Occipital lobe (tissue), 2 donors: ENCODE results near the gene RRN3. TPM values are rescaled to one million over a fixed set of nuclear protein-coding genes. Genes with fewer than 3 reads are reported as not detected.
"Not testable (repeated sequence)": the region's sequence is repeated elsewhere in the genome, so short reads cannot be mapped to it uniquely, and the experiment has no call there.

ENCODE experiments used
- DNase-seq: peaks from one replicate; lab custom pipeline; 2025; lab: John Stamatoyannopoulos, UW
- total RNA-seq: library from RNA; depleted of rRNA; stranded (reverse); fragments of >200 nt; gene quantifications from one replicate; pipeline ENCODE4 v1.2.3, GENCODE V29; 2014

RRN3 gene, protein sequence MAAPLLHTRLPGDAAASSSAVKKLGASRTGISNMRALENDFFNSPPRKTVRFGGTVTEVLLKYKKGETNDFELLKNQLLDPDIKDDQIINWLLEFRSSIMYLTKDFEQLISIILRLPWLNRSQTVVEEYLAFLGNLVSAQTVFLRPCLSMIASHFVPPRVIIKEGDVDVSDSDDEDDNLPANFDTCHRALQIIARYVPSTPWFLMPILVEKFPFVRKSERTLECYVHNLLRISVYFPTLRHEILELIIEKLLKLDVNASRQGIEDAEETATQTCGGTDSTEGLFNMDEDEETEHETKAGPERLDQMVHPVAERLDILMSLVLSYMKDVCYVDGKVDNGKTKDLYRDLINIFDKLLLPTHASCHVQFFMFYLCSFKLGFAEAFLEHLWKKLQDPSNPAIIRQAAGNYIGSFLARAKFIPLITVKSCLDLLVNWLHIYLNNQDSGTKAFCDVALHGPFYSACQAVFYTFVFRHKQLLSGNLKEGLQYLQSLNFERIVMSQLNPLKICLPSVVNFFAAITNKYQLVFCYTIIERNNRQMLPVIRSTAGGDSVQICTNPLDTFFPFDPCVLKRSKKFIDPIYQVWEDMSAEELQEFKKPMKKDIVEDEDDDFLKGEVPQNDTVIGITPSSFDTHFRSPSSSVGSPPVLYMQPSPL
- total RNA-seq = 93.9 TPM

DNA sequence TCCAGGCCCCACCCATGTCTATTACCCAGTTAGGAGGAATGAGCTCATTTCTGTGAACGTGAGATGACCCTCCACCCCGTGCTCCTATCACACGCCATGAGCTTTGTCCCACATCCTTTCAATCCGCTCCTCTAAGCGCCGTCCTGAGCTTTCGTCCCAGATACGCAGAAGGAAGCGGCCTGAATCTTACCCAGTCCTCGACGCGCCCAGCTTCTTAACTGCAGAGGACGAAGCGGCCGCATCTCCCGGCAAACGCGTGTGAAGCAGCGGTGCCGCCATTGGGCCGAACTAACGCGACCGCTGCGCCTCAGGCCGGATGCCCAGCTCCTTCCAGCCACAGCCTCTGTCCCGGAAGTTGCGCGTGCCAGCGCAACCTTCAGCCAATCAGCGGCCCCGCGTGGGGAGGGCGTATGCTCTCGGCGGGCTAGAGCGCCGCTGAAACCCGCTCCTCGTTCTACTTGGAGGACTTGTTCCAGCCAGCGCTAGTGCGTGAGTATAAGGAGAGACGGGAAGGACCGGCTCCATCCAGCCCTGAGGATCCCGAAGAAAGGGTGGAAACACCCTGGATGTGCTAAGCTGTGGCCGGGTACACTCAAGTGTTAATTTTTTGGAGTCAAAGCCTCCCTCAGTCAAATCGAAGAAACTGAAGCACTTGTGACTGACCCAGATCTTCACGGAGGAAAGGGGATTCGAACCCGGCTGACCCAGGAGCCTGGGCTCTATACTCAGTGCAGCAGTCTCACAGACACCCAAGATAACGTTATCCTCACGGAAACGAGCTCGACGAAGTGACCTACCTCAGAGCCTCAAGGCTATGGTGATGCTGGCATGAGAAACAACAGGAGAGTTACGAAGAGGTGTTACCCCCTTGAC, at the start of gene RRN3:
Gene RRN3, minus strand, starts transcription at position 318 of the 873 bp plus-strand sequence. Its CDS starts 39 bp downstream, at position 279.
- peak; percentile 95 for DNase-seq

DNA sequence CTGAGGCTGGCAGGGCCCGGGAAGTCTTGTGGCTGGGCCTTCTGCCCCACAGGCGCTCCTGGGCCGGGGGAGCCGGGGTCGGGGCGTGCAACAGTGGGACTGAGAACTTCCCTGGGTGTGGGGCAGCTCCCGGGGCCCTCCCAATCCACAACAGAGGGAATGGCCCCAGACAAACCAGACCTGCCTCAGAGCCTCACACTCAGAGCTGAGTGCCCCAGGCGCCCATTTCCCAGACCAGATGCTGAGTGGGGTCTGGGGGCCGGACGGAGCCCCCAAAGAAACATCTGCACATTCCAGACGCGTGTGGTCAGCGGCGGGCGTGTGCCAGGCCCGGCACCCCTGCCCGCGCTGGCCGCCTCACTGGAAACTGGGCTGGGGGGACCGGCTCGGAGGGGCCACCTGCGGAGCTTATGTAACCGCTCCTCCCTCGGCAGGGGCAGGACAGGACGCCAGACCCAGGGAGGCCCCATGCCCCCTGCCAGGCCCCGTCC, 49.6 kb upstream of the RRN3 start:
- DNase-seq = not testable (repeated sequence)

DNA sequence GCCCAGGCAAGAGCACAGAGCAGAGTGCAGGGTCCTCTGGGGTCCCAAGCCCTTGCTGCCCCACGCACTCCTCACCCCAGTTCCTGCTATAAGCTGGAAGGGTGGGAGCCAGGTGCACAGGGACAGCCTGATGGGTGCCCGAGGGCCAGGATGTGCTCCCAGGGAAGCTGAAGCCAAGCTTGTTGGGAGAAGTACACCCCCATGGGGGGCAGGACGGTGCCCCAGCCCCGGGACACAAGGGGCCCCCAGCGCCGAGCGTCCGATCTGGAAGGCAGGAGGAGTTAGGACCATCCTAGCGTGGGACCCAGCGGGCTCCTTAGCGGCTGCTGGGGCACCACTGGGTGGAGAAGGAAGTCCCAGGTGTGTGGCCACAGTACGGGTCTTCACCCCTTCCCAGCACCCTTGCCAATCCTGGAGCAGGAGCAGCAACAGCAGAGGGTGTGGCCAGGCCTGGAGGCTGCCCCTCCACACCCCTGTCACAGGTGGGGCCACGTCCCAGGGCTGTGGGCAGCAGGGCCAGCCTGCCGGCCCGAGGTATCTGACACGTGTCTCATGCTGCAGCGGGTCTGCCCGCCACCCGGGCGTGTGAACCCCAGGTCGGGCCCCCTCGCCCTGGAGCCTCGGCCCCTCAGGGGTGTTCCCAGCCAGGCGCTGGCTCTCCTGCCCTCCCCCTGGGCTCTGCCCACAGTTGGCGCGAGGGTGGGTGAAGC, 49.0 kb upstream of the RRN3 start:
- DNase-seq = not testable (repeated sequence)

DNA sequence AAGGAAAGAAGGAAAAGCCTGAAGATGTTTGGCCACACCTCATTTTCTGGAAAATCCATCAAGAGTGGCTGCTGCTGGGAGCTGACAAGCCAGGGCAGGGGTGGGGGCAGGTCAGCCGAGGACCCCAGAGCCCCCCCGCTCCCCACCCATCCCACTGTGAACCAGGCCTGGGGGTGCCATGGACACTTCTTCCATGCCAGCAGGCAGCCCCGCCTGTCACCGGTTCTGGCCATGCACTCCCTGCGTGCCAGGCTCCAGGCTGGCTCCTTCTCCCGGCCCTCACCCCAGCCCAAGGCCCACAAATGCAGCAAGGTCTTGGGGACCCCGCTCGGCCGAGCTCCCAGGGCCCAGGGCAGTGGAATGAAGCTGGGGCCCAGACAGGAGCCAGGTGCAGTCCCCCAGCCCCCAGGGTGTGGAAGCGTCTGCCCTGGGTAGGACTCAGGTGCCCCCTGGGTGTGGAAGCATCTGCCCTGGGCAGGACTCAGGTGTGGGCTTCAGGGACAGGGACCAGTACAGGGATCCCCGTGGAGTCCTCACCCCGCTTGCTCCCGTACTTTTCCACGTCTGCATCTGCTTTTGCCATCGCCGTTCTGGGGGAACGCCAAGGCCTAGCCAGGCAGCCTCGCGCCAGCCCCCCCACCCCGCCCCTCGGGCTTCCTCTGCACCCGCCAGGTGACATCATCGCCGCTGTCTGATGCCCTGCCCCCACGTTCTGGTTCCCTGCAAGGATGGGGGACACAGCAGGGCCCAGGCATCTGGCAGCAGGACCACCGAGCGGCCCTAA, 48.2 kb upstream of the RRN3 start:
- DNase-seq = peak; percentile 21

DNA sequence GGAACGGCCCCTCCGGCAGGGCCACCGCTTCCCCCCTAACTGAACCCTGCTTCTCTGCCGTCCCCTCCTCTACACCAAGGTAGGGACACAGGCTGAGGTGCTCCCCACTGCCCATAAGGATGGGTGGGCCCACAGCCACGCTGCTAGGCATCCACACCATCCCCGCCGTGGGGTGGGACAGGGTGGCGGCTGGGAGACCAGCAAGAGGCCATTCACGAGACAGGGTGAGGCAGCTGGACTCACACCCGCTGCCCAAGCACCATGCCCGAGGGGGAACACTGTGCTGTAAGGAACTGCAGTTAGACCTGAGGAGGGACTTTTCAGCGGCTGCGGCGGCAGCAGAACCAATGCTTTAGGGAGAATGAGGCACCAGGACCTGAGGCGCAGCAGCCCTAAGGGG, 47.5 kb upstream of the RRN3 start:
- no peak for DNase-seq

DNA sequence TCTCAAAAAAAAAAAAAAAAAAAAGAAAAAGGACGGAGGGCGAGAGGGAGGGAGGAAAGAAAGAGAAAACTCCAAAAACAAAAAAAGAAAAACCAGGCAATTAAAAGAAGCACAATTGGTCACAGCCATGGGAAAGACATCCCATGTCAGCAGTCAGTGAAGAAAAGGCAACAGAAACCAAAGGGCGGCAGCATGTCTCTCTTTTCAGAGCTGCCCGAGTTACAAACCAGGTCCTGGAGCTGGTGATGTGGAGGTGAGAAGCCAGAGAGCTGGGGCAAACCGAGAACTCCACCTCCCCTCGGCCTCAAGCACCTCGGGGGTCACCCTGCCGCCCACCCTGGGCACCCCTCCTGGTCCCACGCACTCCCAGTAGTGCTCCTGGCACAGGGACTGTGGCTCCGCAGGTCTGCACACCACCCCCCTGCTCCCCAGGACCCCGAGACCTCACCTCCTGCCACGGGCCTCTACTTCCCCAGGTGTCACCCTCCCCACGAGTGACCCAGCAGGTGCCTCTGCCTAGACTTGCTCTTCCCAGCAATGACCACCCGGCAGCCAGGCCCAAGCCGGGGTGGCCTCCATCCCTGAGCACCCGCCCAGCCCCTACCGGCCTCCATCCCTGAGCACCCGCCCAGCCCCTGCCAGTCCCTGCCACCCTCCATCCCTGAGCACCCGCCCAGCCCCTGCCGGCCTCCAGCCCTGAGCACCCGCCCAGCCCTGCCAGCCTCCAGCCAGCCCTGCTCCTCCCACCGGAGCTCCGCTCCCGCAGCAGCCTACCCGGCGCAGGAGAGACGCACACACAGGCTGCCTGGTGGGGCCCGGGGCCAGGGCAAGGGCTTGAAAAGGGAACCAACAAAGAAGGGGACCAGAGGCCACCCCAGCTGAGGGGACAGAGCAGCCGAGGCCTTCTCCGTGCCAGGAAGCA, 46.6 kb upstream of the RRN3 start:
- peak; percentile 33 for DNase-seq

DNA sequence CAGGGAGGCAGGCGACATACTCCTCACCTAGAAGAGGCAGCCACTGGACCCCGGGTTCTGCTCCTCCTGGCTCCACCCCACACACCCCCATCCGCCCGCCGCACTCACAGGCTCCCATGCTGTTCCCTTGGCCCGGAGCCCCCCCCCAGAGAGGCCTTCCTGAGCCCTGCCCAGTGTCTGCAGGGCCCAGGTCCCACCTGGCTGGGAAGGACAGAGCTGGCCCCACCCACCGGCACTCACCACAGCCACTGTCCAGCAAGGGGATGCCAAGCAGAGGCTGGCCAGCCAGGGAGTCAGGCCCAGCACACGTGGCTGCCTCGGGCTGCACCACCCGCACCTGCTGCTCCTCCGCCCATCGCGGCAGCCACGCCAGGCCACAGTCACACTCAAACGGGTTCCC, 43.4 kb upstream of the RRN3 start:
- DNase-seq = not testable (repeated sequence)

DNA sequence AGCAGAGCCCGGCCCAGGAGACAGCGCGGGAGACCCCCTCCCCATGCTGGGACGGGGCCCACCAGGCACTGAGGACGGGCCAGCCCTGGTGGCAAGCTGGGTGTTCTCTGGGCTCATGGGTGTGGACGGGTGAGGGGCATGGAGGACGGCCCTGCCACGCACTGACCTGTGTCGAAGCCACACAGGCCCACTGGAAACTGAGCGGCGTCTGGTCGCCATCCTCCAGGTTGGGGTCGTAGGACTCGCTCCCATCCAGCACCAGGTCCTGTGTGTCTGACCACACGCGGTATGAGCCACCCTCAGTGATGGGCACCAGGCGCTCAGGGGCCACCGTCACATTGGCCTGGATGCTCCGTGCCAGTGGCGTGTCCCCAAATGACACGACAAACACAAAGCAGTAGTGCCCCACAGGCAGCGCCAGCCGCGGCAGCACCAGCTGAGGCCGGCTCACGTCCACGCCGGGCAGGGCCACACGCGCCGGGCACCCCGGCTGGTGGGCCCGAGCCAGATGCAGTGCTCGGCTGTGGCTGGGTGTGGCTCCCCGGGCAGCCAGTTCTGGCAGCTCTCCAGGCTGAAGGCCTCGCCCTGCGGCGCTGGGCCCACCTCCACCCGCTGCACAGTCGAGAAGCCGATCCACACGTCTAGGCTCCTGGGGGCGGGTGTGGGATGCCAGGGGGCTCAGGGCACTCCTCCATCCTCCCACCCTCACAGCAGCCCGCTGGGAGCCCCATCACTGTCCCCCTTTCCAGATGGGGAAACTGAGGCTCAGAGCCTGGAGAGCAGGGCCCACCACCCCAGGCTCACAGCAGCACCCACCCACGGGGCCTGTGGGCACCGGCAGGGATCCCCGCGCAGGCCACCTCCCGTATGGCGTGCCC, 41.6 kb upstream of the RRN3 start:
- not testable (repeated sequence) for DNase-seq

DNA sequence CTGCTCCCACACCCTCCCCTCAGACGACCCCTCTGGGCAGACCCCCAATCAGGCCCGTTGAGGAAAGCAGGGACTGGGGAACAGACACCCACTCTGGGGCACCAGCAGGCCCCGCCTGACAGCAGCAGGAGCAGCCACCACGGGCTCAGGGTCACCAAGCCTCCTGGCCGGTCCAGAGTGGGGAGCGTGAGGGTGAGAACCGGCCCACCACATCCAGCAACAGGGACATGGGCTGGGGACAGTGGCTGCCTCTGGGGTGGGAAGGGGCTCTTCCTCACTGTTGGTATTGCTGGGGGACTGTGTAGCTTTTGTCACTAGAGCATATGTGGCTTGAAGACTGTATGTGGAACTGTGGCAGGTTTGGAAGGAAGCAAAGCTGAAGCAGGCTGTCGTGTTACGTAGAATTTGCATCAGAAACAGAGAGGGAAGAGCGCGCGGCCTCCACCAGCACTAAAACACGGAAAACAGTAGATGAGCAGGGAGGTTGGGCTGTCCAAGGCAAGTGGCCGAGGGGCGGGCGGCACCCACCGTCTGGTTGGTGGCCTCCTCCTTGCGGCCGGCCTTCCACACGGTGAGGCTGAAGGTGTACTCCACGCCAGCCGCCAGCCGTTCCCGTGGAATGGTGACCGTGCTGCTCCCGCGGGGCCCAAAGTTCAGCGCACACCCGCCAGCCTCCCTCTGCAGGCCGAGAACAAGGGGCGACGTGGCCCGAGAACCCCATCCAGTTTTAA, 40.8 kb upstream of the RRN3 start:
- not testable (repeated sequence) for DNase-seq

DNA sequence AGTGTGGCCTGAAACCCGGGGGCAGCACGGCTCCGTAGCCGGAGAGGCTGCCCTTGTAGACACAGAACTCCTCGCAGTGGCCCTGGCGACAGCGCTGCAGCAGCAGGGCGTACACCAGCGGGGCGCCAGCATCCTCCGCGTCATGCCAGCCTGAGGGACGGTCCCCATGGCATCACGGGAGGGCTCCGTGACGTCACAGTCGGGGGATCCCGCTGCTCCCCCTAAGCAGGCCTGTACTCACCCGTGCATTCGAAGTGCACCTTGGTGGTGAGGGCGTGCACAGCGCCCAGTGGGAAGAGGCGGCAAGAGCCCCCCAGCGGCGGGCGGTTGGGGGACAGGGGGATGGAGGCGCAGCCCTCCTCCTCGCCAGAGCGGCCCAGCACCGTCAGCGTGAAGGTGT, 39.5 kb upstream of the RRN3 start:
- DNase-seq = not testable (repeated sequence)

DNA sequence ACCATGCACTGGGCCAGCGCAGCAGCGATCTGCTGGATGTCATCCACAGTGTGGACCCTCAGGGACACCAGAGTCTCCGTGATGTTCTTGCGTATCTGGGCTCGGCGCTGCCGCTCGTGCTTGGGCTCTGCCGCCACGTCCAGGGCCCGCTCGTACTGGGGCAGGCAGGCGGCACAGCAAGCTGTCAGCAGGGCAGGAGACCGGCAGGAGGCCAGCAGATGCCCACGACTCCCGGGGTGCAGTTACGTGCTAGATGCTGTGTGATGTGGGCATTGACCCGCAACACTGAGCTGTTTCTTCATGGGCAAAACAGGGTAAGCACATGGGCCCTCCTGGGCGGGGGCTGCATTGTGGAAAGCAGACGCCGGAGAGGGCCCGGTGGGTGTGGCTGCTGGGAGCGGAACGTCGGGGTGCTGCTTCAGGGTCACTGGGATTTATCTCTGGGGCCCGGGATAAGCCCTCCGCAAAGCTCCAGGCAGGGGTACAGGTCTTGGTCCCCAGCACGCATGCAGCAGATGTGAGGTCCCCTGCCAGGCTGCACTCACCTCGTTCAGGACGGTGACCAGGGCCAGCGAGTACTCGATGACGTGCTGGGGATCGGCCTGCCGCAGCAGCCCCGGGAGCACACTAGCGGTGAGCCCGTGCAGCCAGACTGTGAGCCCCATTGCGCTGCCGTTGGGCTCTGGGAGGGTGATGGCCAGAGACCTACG, 38.8 kb upstream of the RRN3 start:
- DNase-seq = not testable (repeated sequence)

DNA sequence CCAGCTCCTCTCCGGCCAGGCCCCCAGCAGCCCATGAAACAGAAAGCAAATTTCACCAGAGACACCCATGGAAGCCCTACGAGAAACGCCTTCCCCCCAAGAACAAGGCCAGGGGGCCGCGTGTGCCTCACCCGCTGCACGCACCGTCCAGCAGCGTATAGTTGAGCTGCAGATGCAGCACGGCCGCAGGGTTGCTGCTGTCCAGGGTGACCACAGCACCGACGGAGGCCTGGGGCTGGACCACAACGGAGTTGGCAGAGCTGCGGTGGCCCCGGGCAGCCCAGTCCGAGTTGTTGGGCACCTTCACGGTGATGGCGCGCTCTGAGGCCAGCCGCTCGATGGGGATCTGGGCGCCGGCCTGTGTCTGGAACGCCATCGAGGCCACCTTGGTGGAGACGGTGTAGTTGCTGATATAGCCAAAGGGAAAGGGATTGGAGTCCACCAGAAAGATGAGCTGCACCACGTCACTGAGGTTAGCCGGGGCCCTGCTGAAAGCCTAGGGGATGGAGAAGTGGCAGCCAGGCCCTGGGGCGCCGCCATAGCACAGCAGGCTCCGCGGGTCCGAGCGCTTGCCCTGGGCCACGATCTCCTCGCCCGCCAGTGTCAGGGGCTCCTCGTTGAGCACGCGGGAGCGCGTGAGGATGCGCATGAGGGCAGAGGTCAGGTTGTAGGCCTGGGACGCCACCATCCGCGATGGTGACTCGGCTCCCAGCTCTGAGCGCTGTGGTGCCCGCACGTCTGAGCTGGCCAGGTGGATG, 37.0 kb upstream of the RRN3 start:
- not testable (repeated sequence) for DNase-seq

DNA sequence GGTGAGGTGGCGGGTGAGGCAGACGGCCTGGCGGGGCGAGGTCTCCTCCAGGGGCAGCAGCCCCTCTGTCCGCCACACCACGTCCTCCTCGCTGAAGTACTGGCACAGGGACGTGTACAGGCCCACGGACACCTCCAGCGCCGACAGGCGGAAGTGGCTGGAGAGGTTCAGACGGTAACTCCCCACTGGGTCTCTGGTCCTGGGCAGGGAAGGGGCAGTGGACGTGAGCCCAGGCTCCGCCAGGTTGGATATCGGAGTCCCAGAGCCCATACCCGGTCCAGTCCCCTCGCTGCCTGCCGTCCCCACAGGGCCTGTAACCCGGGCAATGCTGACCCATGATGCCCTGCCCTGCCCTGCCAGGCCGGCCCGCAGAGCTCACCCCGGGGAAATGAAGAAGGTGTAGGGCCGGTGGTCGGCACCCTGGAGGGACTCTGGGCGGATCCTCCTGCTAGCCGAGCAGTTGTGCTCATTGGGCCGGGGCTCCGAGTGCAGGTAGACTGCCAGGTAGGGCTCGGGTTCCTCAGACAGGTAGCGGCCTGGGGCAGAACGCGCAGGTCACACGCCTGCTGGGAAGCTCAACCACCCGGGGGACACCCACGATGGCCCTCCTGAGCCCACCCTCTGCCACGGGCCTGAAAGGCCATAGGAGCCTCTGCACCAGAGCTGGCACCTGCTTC, 36.3 kb upstream of the RRN3 start:
- DNase-seq = not testable (repeated sequence)

DNA sequence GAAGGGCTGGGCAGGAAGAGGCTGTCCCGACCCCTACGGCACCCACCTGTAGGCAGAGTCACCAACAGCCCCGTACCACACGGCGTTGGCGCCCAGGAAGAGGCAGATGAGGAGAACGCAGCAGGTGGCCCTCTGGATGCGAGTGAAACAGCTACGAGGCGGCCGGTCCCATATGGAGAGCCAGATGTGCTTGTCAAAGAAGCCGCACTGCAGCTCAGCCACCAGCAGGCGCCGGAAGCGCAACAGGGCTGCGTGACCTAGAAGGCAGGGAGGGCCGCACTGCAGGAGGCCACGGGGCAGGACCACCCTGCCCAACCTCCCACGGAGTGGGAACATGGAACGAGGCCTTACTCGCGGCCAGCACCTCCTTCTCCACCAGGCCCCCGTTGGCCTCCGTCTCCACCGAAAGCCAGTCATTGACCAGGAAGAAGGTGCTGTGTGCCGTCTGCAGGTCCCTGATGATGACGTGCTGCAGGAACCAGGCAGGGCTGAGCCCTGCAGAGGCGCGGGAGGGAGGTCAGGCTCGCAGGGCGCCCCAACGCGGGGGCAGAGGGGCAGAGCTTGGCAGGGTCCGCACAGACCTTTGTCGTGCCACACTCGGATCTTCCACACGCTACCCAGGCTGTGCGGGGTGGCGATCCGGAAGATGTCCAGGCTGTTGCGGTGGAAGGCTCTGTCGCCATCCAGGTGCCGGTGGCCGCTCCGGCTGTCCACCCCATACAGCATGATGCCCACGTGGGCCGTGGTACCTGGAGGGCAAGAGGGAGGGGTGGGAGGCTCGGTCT, 33.8 kb upstream of the RRN3 start:
- DNase-seq = not testable (repeated sequence)
